Left renal cortex interstitium (tissue), 4 donors: ENCODE data around the gene EPB41. TPM values are rescaled to one million over a fixed set of nuclear protein-coding genes. Genes with fewer than 3 reads are reported as not detected.
"Not testable (repeated sequence)": the region's sequence is repeated elsewhere in the genome, so short reads cannot be mapped to it uniquely, and the experiment has no call there.

Source experiments
- DNase-seq, 4 donors: peaks; one replicate each; pipeline ENCODE4 v3.0.0-alpha.2; 2013; ENCODE audit warnings: low read depth in 4 of 4, low spot score in 2 of 4, missing footprints in 1 of 4
- polyA plus RNA-seq, 4 donors: library from polyadenylated mRNA; unstranded; fragments of 120-200 nt; gene quantifications; one replicate each; pipeline ENCODE4 v1.2.1, GENCODE V29; 2013; ENCODE audit not compliant: insufficient read length in 4 of 4

EPB41 gene
- 10 to 100 TPM; 50.9 to 61.2 (median 55.2) TPM for polyA plus RNA-seq

GRCh38 chr1:28914228-28915030 lies at the start of gene EPB41:
EPB41 (plus strand) TSS chr1:28914569; CDS start chr1:28987438, 72,869 bp downstream.
- DNase-seq, result peak; percentile 78 to 94 (median 92)

DNA sequence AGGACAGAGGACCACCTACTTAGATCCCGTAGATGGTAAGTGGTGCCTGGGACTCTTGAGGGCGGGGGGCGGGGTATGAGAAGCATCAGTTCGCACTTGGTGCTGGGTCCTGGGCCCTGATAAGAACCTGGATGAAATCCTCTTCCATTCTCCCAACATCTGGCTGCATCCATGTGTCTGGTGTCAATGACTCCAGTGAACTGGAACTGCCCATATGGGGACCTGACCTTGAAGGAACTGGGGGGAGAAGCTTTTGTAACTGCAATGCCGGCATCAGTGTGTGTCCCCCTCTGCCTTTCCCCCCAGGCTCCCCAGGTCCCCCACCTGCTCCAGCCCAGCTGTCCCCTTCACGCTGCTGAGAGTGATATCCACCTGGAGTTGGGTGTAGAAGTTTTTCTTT lies 49.7 kb upstream of the EPB41 start:
- DNase-seq, result no peak

- no peak for DNase-seq
Measured at GRCh38 chr1:28865997-28866650, 48.2 kb upstream of the EPB41 start.

GRCh38 chr1:28867850-28868249 lies 46.5 kb upstream of the EPB41 start:
- DNase-seq, result no peak

- DNase-seq, result no peak
Measured at GRCh38 chr1:28869952-28870351, 44.4 kb upstream of the EPB41 start.

- DNase-seq, result no peak
Measured at GRCh38 chr1:28871631-28872401, 42.6 kb upstream of the EPB41 start.

DNA sequence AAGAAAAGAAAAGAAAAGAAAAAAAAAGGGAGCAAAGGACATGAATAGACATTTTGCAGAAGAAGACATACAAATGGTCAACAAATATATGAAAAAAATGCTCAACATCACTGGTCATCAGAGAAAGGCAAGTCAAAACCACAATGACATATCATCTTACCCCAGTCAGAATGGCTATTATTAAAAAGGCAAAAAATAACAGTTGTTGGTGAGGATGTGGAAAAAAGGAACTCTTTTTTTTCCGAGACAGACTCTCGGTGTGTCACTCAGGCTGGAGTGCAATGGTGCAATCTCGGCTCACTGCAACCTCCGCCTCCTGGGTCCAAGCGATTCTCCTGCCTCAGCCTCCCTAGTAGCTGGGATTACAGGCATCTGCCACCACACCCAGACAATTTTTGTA lies 39.2 kb upstream of the EPB41 start:
- not testable (repeated sequence) for DNase-seq

DNA sequence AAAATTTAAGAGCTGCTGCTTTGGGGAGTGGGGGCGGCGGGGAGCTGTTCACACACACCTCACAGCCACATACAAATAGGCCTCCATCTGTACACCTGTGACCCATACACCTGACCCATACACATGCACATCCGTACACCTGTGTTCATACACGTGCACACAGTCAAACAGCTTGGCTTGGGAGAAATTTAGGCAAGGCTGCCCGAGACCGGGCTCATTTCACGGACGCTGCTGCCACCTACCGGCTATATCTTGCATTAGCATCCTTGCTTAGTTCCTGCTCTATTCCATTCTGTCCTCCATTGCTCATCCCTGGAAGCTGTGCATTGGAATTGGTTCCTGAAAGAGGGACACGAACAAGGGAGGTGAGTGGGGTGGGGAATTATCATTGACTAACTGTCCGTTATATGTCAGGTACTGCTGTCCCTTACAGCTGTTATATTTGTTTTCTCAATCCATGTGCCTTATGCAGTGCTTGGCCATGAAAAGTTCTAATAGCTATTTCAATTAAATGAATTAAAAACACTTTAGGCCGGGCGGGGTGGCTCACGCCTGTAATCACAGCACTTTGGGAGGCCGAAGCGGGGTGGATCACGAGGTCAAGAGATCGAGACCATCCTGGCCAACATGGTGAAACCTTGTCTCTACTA lies 37.1 kb upstream of the EPB41 start:
- DNase-seq, result peak in 1 of 4 donors; percentile 64

DNA sequence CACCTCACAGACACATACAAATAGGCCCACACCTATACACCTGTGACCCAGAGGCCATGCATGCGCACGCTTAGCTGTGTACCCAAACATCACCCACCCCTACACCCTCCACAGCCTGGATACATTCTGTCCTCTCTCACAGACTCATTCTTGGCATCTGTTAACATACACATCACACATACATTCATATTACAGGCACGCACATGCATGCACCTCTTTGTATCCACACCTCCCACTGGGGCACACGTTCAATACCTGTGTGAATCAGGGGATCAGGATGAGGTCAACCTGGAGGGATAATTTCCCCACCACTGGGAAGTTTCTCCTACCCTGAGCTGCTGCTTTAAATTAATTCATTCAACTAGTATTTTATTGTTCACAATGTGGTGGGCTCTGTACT lies 35.6 kb upstream of the EPB41 start:
- DNase-seq, result no peak

GRCh38 chr1:28882009-28882628 lies 32.2 kb upstream of the EPB41 start:
- DNase-seq, result peak in 3 of 4 donors; percentile 68 to 87 (median 74)

GRCh38 chr1:28883242-28883616 lies 31.1 kb upstream of the EPB41 start:
- DNase-seq, result no peak

DNA sequence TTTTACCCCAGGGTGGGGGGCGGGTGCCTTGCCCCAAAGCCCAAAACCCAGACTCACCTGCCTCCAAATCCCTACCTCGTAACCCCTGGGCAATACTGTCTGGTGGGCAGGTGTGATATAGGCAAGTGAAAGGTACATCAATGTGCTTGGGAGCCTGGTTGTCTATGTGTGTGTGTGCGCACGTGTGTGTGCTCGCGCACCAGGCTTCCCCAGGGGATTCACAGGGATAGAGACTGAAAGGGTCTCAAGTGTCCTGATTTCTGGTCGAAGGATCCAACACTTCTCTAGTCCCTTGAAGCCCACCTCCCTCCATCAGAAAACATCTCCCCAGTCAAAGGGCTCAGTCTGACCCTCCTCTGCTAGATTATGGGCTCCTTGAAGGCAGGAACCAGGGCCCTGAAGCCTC lies 28.9 kb upstream of the EPB41 start:
- no peak for DNase-seq

DNA sequence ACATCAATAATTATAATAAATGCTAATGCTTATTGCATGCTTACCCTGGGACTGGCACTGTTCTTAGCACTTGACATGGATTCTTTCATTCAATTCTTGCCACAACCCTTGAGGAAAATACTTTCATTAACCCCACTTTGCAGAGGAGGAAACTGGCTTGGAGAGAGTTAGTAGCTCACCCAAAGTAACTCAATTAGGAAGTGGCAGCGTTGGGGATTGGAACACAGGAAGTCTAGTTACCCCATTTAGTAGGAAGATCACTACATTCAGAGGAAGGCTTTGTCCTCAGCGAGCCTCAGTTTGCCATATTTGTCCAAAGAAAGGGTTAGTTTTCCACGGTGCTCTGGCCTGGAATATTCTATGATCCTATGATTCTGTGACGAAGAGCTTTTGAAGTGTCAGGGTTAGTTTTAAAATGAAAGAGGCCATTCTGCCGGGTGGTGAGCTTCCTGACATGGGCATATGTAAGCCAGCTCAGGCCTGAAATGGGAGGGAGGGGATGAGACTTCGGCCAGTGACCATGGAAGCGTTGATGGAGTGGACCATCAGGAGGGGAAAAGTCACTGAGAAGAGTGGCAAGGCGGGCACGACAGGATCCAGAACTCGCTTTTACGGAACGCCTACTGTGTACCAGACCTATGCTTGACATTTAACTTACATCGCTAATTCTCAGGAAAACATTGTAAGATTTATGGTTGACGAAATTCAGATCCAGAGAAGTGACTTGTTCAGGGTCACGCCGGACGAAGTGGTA lies 28.2 kb upstream of the EPB41 start:
- no peak for DNase-seq

DNA sequence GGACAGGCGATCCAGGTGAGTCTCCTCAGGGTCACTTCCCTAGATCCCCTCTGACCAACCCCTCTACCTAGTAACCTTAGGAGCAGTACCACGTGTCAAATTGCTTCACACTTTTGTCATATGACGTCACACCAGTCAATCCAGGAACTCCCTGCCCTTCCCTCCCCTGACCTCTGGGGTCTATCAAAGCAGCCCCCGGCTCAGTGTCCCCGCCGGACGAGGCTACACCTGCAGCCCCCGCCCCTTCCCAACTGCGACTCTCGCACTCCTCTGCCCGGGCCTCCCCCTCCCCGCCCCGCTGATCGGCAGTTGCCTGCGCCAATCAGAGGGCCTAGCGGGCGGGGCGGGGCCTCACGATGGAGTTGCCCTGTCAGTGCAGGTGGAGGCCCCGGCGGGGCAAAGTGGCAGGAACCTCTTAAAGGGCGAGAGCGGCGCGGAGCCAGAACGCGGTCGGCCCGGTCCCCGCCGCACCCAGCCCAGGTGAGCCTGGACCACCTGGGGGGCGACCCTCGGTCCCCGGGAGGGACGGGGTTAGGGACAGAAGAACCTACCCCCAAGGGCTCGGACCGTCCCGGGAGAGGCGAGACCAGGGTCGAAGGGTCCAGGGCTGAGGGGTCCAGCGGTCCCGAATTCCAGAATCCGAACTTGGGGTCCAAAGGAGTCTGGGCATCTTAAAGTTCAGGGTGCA lies 27.5 kb upstream of the EPB41 start:
- DNase-seq, result peak in 1 of 4 donors; percentile 69

- no peak for DNase-seq
Measured at GRCh38 chr1:28887419-28887834, 26.9 kb upstream of the EPB41 start.

DNA sequence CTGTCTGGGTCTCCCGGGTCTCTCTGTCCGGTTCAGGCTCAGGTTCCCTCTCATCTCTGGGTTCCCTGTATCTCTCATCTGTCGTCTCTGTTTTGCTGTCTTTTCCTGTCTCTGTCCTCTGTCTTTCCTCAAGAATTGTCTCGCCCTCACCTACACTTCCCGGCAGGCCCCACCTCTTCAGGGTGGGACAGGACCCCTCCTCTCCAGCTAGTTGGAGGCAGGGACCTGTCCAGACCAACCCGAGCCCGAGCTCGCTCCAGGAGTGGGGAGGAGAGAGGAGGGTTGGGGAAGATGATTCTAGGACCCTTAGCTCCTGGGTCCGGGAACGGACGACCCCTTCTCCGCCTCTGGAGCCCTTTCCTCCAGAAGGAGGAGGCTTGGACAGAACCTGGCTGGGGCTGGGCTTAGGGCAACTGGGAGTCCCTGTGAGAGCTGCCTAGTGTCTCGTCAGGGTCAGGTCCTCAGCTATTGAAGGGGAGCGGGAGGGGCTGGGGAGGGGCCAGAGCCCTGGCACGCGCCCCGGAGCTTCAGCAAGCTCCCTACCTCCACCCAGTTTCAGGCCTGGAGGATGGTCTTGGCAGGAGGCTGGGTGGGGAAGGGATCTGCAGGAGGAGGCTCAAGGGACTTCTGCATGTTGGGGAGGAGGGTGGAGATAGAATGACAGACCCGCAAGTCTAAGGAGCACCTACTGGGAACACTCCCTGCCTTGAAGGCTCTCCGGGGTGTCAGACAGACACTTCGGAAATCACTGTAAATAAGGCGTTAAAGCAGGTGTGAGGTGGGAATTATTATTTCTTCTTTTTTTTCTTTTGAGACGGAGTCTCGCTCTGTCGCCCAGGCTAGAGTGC lies 26.3 kb upstream of the EPB41 start:
- DNase-seq, result no peak

GRCh38 chr1:28888915-28889314 lies 25.5 kb upstream of the EPB41 start:
- no peak for DNase-seq

DNA sequence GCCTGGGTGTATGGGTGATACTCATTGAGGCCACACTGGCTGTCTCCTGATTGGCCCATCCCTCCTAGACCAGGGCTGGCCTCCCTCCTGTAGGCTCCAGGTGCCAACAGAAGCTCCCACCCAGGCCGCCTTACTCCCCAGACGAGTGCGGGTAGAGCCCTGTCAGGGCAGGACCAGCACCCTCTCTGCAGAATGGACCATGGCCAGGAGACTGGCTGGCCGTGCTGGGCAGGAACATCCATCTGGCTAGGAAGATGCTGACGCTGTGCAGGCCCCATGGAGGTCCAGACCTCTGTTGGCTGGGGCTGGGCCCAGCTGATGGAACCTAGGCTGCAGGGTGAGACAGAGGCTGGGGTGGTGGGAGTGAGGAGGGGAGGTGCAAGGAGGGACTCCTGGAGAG lies 25.0 kb upstream of the EPB41 start:
- DNase-seq, result no peak
